Measurements from ENCODE around the gene RFT1. TPM values are rescaled to one million over a fixed set of nuclear protein-coding genes. Genes with fewer than 3 reads are reported as not detected.

The RFT1 gene
- total and polyA plus RNA-seq, 2 donors (not counting 1 experiment from before 2014, with no cell fraction given) = 9.7 to 20.5 TPM

DNA sequence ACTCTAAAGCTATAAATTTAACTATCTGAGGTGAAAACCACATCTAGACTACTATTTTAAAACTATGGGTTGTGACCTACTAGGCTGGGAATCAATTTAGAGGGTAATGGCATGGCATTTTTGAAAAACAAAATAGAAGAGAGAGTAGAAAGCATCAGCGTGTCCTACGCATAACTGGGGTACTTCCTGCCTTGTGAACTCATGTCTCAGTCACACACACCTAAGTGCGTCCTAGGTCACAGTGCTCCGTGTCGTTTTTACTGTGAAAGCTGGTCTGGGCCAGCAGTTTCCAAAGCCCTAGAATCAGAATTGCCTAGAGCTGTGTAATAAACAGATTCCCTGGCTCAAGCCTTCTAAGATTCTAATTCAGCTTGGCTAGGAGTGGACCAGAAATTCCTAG, 32.3 kb downstream of the RFT1 start:
- Histone ChIP-seq H3K4me3 (replicated peaks in 1 of 4; ENCODE audit: control extremely low read depth in 1 of 4, insufficient read depth in 1 of 4, low read depth in 3 of 4, low read length in 4 of 4) (no peak overlapping the region), H3K9me3 (ENCODE audit: control insufficient read depth, insufficient read depth, low read depth, low read length) (no peaks in the 10 kb centered on the region), H3K79me2 (ENCODE audit: control insufficient read depth, insufficient read depth, low read length) (no peaks in the 10 kb centered on the region), H3K4me2 (ENCODE audit: extremely low read depth, insufficient read depth, low read length) (no peak overlapping the region), H3K27ac (ENCODE audit: insufficient read depth, low read length) (no peak overlapping the region), H3K27me3 (ENCODE audit: control insufficient read depth, insufficient read depth, low read length) (no peaks in the 10 kb centered on the region), H4K20me1 (ENCODE audit: control insufficient read depth, extremely low read depth, insufficient read depth, low read length) (no peaks in the 10 kb centered on the region), H3K9ac (ENCODE audit: insufficient read depth, low read length) (no peak overlapping the region), H2AFZ (ENCODE audit: low read length) (no peak overlapping the region), H3K36me3 (ENCODE audit: control insufficient read depth, insufficient read depth, low read length) (peaks cover 4% of the 10 kb centered on the region), H3K4me1 (ENCODE audit: control insufficient read depth, extremely low read depth, insufficient read depth, low read length) (no peaks in the 10 kb centered on the region)
- DNase-seq (ENCODE audit: low read depth in 2 of 2) = no peak
- TF ChIP-seq EZH2 (IDR thresholded peaks at IDR 0.05; ENCODE audit: low read length, missing control alignments) (no peak), CTCF (conservative IDR thresholded peaks at IDR 0.05 in 1 of 2, IDR thresholded peaks at IDR 0.05 in 1 of 2; ENCODE audit: low read depth in 1 of 2, low read length in 2 of 2) (no peak)

- Histone ChIP-seq H3K4me1 (ENCODE audit: control insufficient read depth, extremely low read depth, insufficient read depth, low read length) (no peaks in the 10 kb centered on the region), H3K9ac (ENCODE audit: insufficient read depth, low read length) (no peak overlapping the region), H2AFZ (ENCODE audit: low read length) (no peak overlapping the region), H3K27ac (ENCODE audit: insufficient read depth, low read length) (no peak overlapping the region), H3K4me2 (ENCODE audit: extremely low read depth, insufficient read depth, low read length) (no peak overlapping the region), H3K79me2 (ENCODE audit: control insufficient read depth, insufficient read depth, low read length) (no peaks in the 10 kb centered on the region), H3K36me3 (ENCODE audit: control insufficient read depth, insufficient read depth, low read length) (peaks cover 9% of the 10 kb centered on the region), H3K27me3 (ENCODE audit: control insufficient read depth, insufficient read depth, low read length) (no peaks in the 10 kb centered on the region), H3K4me3 (replicated peaks in 1 of 4; ENCODE audit: control extremely low read depth in 1 of 4, insufficient read depth in 1 of 4, low read depth in 3 of 4, low read length in 4 of 4) (no peak overlapping the region), H4K20me1 (ENCODE audit: control insufficient read depth, extremely low read depth, insufficient read depth, low read length) (no peaks in the 10 kb centered on the region), H3K9me3 (ENCODE audit: control insufficient read depth, insufficient read depth, low read depth, low read length) (no peaks in the 10 kb centered on the region)
- no peak for DNase-seq (ENCODE audit: low read depth in 2 of 2)
- TF ChIP-seq EZH2 (IDR thresholded peaks at IDR 0.05; ENCODE audit: low read length, missing control alignments) = no peak
- no peak for TF ChIP-seq CTCF (conservative IDR thresholded peaks at IDR 0.05 in 1 of 2, IDR thresholded peaks at IDR 0.05 in 1 of 2; ENCODE audit: low read depth in 1 of 2, low read length in 2 of 2)
Measured at GRCh38 chr3:53092942-53093341, 37.3 kb downstream of the RFT1 start.

- Histone ChIP-seq H2AFZ (ENCODE audit: low read length) (no peak overlapping the region), H3K79me2 (ENCODE audit: control insufficient read depth, insufficient read depth, low read length) (no peaks in the 10 kb centered on the region)
Measured at GRCh38 chr3:53092216-53092615, 38.0 kb downstream of the RFT1 start.

More at GRCh38 chr3:53092216-53092615, 38.0 kb downstream of the RFT1 start:
- Histone ChIP-seq H3K9ac (ENCODE audit: insufficient read depth, low read length) (no peak overlapping the region), H3K9me3 (ENCODE audit: control insufficient read depth, insufficient read depth, low read depth, low read length) (no peaks in the 10 kb centered on the region), H3K4me3 (replicated peaks in 1 of 4; ENCODE audit: control extremely low read depth in 1 of 4, insufficient read depth in 1 of 4, low read depth in 3 of 4, low read length in 4 of 4) (no peak overlapping the region), H3K27ac (ENCODE audit: insufficient read depth, low read length) (no peak overlapping the region), H3K36me3 (ENCODE audit: control insufficient read depth, insufficient read depth, low read length) (peaks cover 9% of the 10 kb centered on the region), H3K4me1 (ENCODE audit: control insufficient read depth, extremely low read depth, insufficient read depth, low read length) (no peaks in the 10 kb centered on the region), H3K4me2 (ENCODE audit: extremely low read depth, insufficient read depth, low read length) (no peak overlapping the region), H4K20me1 (ENCODE audit: control insufficient read depth, extremely low read depth, insufficient read depth, low read length) (no peaks in the 10 kb centered on the region), H3K27me3 (ENCODE audit: control insufficient read depth, insufficient read depth, low read length) (no peaks in the 10 kb centered on the region)
- no peak for DNase-seq (ENCODE audit: low read depth in 2 of 2)
- no peak for TF ChIP-seq CTCF (conservative IDR thresholded peaks at IDR 0.05 in 1 of 2, IDR thresholded peaks at IDR 0.05 in 1 of 2; ENCODE audit: low read depth in 1 of 2, low read length in 2 of 2)
- no peak for TF ChIP-seq EZH2 (IDR thresholded peaks at IDR 0.05; ENCODE audit: low read length, missing control alignments)

Measured in fibroblast of lung (primary cell).